Renal pelvis (tissue), 12 donors: ENCODE data around the gene SYT4. TPM values are rescaled to one million over a fixed set of nuclear protein-coding genes. Genes with fewer than 3 reads are reported as not detected.
"Not testable (repeated sequence)": the region's sequence is repeated elsewhere in the genome, so short reads cannot be mapped to it uniquely, and the experiment has no call there.

Source experiments
- DNase-seq: peaks from one replicate; pipeline ENCODE4 v3.0.0-alpha.2; 2013
- long read RNA-seq, 16 experiments: transcript quantifications; one replicate each; lab custom pipeline, GENCODE V29; 2026
- polyA plus RNA-seq, 3 donors: library from polyadenylated mRNA; unstranded; fragments of 120-200 nt; gene quantifications; one replicate each; pipeline ENCODE4 v1.2.1, GENCODE V29; 2013; ENCODE audit not compliant: insufficient read length in 3 of 3

Gene SYT4
- polyA plus RNA-seq = under 1 TPM in 2 of 3 donors, not detected in 1; 0.14 to 0.31 TPM
- long read RNA-seq, donor 1 = 0 reads
- long read RNA-seq, donor 2, full-length matches to known transcripts = 1 of 1 reads
- long read RNA-seq, donor 2, partial matches to known transcripts = 0 of 1 reads
- long read RNA-seq, donor 2, other reads (novel, unspliced or antisense) = 0 of 1 reads
- long read RNA-seq, donor 3 = 0 reads
- long read RNA-seq, donor 4 = 0 reads
- long read RNA-seq, donor 5 = 0 reads
- long read RNA-seq, donor 6 = 0 reads
- long read RNA-seq, donor 7 = 0 reads
- long read RNA-seq, donor 8 = 0 reads
- long read RNA-seq, donor 9 = 0 reads
- long read RNA-seq, donor 10 = 0 reads
- long read RNA-seq, donor 11 = 0 reads
- long read RNA-seq, donor 12 = 0 reads
- long read RNA-seq, donor 13 = 0 reads
- long read RNA-seq, donor 14 = 0 reads
- long read RNA-seq, donor 15 = 0 reads
- long read RNA-seq, donor 16 = 0 reads

GRCh38 chr18:43277164-43277600 is at the start of gene SYT4:
Gene SYT4 (minus strand): TSS chr18:43277490. CDS start chr18:43277281, 209 bp downstream.
- peak; percentile 87 for DNase-seq

GRCh38 chr18:43322132-43322531 is 44.8 kb upstream of the SYT4 start:
- DNase-seq = no peak

GRCh38 chr18:43314941-43315340 is 37.7 kb upstream of the SYT4 start:
- DNase-seq = no peak

DNA sequence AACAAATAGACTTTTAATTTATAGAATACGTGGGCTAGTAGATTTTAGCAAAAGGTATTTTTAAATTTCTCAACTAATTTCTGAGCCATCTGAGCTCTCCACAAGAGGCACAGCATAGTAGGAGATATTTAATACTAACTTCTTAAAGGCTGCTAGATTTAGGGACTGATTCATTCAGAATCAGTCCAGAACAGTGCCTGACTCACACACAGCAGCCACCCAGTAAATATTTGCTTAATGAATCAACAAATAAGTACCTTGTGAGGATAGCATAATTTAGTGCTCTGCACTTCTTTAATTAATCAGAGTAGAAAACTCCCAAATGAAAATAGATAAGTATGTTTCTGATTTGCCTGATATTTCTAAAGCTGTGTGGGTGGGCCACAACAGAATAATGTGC is 35.6 kb upstream of the SYT4 start:
- DNase-seq = no peak

DNA sequence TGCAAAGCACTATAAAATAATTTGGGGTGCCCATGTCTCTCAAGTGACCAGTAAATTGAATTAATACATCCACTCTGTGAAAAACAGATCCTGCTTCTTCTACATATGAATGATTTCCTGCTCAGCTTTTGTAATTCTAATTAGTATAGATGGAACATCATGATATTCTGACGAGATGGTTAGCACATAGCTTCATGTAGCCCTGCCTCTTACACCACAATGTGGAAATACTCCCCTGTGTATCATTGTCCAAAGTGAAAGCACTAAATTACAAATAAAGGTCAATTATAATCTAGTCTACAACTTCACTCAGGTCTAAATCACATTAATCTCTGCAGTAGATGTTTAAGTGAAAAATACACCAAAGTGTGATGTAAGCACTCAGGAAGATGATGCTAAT is 32.9 kb upstream of the SYT4 start:
- no peak for DNase-seq

GRCh38 chr18:43303376-43303775 is 26.1 kb upstream of the SYT4 start:
- DNase-seq = no peak

GRCh38 chr18:43286187-43286586 is 8.9 kb upstream of the SYT4 start:
- not testable (repeated sequence) for DNase-seq

- DNase-seq = no peak
Measured at GRCh38 chr18:43283299-43283698, 6.0 kb upstream of the SYT4 start.

DNA sequence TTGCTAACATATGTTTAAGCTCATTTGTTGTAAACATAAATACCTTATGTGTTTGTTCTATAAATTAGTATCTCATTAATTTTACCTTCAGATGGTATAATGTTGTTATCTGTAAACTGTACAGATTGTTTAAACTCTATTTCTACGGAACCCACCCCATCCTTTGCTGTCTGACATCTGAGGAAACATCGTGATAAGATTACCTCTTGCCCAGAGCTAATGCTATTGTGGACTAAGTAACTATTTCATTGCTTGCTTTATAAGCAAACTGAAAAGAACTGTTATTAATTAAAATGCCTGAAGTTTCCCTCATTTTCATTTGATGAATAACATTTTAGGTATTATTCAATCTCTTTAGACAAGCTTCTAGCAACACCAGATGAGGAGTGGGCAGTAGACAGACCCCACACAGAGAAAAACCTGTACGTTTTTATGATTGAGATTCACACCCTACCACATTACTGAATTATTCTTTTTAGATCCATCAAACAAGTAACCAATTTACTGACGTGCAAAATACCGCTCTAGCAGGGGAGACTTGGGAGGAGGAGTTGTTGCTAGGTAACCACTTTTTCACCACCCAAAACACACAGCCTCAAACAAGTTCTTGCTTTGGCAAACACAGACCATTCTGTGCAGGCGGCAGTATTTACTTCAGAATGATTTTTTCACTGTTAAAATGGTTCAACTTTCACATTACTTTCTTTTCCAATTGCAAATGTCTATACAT is 1.9 kb upstream of the SYT4 start:
- DNase-seq = peak; percentile 48

- no peak for DNase-seq
Measured at GRCh38 chr18:43278355-43278754, 1.1 kb upstream of the SYT4 start.

DNA sequence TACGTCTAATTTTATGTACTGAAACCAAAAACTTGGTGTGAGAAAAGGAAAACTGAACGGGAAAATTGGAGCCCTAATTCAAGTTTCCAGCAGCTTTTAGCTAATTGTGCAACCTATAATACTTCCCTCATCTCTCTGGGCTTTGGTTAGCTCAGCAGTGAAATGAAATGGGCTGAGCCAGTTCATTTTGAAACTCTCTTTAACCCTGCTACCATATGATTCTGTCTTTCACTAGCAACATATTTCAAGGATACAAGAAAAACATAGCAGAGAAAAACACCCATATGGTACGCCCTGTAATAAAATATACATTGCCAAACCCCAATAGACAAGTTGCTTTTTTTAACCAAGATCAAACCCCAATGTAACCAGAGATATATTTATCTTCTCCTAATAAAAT is 799 bp downstream of the SYT4 start:
- DNase-seq = no peak

DNA sequence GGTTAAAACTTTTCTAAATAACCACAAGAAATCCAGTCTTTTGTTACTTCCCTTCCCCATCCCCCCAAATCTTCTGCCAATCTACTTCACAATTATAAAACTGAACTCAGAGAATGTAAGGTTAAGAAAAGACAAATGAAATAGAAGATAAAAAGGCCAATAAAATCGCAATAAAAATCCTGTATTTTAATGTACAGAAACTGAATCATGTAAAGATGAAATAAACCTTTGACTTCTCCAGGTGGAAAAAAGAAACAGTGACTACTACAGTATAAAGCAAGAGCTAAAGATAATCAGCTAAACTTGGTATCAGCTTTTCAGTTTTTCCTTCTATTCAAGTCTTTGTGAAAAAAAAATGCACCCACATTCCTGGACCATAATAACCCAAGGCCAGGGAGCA is 1.7 kb downstream of the SYT4 start:
- DNase-seq = no peak

GRCh38 chr18:43274526-43274925 is 2.8 kb downstream of the SYT4 start:
- DNase-seq = no peak

GRCh38 chr18:43271593-43272432 is 5.5 kb downstream of the SYT4 start:
- DNase-seq = peak; percentile 23

- DNase-seq = no peak
Measured at GRCh38 chr18:43267818-43268217, 9.5 kb downstream of the SYT4 start.

GRCh38 chr18:43265465-43265864 is 11.8 kb downstream of the SYT4 start:
- DNase-seq = no peak

GRCh38 chr18:43248610-43249249 is 28.6 kb downstream of the SYT4 start:
- no peak for DNase-seq

DNA sequence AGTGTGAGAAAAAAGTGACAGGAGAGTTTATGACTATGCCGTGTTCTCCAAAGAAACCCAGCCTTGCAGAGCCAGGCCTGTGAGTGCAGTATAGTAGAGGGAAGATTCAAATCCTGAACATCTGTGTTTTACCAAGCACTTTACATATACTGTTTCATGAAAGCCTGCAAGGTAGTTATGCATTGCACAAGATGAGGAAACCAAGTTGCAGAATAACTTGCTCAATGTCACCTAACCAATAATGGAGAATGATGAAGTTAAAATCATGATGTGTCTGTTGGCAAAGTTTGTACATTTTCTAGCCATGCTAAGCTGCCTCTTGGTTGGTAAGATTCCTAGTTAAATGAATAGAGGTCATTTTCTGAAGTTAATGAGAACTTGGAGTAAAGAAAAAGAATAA is 29.3 kb downstream of the SYT4 start:
- no peak for DNase-seq

DNA sequence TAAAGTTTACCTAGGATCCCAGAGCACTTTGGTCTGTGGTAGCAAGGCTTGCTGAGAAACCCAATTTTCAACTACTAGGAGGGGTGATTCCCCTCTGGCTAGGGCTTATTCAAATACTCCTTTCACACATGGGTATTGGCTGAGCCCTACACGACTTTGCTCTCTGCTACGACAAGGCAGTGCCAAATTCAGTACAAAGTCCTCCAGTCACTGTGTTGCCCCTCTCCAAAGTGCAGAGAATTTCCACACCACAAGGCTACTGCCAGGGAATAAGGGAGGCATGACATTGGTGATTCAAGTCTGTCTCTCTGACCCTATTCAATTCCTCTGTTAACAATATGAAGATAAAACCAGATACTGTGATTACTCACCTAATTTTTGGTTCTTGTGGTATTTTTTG is 38.9 kb downstream of the SYT4 start:
- DNase-seq = no peak

DNA sequence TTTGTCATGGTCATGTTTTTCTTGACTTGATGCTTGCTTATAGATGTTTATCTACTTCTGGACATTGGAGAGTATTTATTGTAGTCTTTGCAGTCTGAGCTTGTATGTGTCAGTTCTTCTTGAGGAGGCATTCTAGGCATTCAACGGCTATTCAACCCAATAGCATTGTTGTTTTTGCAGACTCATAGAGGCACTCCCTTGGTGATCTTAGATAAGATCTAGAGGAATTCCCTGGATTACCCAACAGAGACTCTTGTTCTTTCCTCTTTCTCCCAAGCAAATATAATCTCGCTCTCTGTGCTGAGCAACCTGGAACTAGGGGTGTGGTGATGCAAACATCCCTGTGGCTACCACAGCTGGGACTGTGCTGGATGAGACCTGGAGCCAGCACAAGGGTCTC is 40.4 kb downstream of the SYT4 start:
- no peak for DNase-seq

DNA sequence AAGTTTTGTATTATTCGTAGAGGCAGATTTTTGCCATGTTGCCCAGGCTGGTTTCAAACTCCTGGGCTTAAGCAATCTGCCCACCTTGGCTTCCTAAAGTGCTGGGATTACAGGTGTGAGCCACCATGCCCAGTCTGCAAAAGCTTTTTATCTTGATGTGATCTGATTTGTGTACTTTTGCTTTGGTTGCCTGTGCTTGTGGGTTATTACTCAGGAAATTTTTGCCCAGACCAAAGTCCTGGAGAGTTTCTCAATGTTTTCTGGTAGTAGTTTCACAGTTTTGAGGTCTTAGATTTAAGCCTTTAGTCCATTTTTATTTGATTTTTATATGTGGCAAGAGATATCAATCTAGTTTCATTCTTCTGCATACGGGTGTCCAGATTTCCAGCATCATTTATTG is 42.4 kb downstream of the SYT4 start:
- no peak for DNase-seq

- no peak for DNase-seq
Measured at GRCh38 chr18:43222501-43222900, 54.8 kb downstream of the SYT4 start.
